Subcutaneous adipose tissue (tissue), 4 donors: ENCODE data around the gene CMKLR1. TPM values are rescaled to one million over a fixed set of nuclear protein-coding genes. Genes with fewer than 3 reads are reported as not detected.

Source experiments
- total RNA-seq, 4 donors: library from RNA; depleted of rRNA; stranded (reverse); fragments of >200 nt; gene quantifications; one replicate each; pipeline ENCODE4 v1.1.0, GENCODE V29; 2016
- TF ChIP-seq, protein P1 (sequence below): fragments of 450-650 bp; IDR thresholded peaks from one replicate; pipeline ENCODE4 v1.5.1; 2016; ENCODE audit warnings: low read depth, mild to moderate bottlenecking, control low read depth, antibody characterized with exemption, moderate library complexity

CMKLR1 gene
- total RNA-seq, 4 donors from 2014 or later = 12.4 to 34.6 (median 30.3) TPM

DNA sequence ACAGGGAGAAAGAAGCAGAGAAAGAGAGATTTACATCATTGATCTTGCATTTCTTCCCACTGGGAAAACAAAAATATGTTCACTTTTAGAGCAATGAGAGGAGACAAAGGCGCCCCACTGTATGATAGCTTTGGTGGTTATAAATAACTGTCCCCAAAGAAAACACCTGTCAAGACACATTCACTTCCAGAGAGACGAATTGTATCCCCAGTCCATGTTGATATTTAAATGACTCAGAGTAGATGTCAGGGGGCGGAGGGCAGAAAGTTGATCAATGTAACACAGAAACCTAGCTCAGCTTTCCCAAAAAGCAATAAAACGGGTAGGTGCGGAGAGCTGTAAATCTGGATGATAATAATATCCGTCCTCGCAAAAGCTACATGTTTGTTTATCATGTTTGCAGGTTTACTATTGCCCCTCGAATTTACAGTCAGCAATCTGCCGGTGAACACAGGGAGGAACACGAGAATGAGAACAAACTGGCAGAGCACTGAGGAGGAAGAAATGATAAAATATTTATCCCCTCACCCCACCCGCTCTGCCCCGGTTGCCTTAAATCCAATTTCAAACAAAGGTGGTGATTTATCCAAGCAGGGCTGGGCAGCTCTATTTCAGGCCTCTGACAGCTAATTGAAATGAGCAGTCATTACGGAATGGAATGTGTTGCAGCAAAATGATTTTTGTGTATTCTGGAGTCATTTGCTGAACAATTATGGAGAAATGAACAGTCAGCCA, 84.4 kb downstream of the CMKLR1 start:
- TF ChIP-seq, protein P1, sequence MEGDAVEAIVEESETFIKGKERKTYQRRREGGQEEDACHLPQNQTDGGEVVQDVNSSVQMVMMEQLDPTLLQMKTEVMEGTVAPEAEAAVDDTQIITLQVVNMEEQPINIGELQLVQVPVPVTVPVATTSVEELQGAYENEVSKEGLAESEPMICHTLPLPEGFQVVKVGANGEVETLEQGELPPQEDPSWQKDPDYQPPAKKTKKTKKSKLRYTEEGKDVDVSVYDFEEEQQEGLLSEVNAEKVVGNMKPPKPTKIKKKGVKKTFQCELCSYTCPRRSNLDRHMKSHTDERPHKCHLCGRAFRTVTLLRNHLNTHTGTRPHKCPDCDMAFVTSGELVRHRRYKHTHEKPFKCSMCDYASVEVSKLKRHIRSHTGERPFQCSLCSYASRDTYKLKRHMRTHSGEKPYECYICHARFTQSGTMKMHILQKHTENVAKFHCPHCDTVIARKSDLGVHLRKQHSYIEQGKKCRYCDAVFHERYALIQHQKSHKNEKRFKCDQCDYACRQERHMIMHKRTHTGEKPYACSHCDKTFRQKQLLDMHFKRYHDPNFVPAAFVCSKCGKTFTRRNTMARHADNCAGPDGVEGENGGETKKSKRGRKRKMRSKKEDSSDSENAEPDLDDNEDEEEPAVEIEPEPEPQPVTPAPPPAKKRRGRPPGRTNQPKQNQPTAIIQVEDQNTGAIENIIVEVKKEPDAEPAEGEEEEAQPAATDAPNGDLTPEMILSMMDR = no peak

DNA sequence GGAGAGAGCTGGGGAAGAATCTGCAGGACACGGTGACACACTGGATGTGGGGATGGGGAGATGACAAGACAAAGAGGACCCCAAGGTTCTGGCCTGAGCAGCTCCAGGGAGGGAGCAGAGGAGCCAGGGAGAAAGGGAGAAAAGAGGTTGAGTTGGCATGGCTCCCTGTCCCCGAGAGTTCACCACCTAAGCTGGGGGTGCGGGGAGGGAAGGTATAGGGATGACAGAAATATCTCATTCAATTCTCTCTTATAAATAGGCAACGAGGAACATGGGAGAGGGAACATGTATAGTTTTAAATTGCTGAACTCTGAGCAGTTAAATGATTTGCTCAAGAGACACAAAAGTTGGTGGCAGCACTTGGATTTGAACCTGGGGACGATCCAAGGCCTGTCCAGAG, 85.1 kb downstream of the CMKLR1 start:
- TF ChIP-seq, protein P1 = no peak

DNA sequence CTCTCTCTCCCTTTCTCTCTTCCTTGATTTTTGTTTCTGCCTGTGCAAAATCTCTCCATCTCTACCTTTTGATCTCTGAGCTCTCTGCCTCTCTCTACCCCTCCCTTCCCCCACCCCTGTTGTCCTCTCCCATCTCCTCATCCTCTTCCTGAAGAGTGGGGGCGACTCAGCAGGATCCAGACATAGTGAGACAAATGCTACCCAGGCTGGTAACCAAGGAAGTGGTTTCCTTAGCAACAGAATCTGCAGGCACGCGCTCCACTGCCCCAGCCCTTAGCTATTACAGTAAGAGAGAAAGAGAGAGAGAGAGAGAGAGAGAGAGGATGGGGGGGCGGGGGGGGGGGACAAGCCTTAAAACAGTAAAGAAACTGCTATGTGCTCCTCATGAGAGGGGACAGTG, 85.6 kb downstream of the CMKLR1 start:
- TF ChIP-seq, protein P1 = no peak

DNA sequence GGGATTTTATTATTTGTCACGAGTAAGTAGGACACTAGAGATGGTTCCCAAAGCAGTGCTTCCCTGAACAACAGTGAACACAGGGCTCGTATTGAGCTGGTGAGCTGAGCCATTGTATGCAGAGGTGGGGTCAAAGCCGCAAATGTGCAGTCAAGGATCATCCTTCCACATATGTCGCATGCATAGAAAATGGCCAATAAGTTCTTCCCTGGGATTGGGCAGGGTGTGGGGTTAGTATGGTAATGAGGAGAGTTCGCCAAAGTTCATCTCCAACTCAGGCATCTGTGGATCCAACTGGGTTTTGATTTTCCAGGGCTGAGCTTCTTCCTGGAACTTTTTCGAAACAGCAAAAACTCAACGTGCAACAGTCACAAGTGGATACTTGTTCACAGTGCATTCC, 86.6 kb downstream of the CMKLR1 start:
- TF ChIP-seq, protein P1 = no peak

DNA sequence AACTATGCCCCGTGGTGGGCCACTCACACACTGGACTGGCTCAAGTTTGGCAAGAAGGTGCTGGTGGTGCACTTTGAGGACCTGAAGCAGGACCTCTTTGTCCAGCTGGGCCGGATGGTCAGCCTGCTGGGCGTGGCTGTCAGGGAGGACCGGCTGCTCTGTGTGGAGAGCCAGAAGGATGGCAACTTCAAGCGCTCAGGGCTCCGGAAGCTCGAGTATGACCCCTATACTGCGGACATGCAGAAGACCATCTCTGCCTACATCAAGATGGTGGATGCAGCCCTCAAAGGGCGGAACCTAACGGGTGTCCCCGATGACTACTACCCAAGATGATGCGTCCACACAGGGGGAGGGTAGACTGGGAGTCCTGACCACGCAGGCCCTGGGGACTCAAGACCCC, 91.1 kb downstream of the CMKLR1 start:
- TF ChIP-seq, protein P1 = no peak

DNA sequence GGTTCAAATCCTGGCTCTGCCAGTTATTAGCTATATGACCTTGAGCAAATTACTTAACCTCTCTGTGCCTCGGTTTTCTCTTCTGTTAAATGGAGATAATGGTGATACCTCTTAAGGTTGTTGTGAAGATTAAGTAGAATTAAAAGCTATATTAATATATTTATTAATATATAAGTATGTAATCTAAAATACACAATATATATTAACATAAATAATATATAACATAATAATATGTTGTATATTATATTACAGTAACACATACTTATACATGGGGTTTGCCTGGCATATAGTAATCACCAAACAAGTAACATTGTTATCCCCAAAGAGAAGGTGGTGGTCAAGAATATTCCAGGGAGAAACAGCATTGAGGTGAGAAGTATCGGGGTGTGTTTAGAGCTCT, 92.0 kb downstream of the CMKLR1 start:
- TF ChIP-seq, protein P1 = no peak

DNA sequence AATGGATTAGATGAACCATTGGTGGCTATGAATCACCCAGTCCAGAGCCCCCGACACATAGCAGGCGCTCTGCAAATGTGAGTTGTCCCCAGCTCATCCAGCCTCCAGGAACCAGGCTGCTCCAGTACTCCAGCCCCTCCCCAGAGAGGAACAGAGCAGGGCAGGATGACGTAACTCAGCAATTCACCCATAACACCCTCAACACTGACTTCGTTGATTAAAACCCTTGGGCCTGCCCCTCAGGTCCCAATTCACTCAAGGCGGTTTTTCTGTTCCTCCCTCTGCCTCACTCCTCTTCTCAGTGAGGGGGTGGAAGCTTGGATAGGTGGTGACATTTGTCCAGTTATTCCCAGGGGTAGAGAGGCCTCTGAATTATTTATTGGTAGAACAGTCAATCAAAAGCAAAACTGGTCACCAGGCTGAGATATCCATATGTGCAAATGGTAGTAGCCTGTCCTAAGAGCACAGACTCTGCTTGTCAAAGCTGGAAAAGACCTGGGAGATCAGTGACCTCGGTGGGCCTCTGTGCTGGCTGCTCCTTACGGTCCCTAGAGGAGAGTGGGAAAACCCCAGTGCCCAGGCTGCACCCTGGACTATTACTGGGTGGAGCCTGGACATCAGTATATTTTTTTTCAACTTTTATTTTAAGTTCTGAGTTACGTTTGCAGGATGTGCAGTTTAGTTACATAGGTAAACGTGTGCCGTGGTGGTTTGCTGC, 97.0 kb downstream of the CMKLR1 start:
- TF ChIP-seq, protein P1 = no peak
